GM18909 (cell line): ENCODE results near the gene FOXF1.

Source experiments
- ATAC-seq: cut with Tn5 transposase; IDR thresholded peaks from one replicate; pipeline ENCODE4 v1.9.1; 2021; ENCODE audit warnings: mild to moderate bottlenecking; ENCODE audit not compliant: unreplicated experiment, poor library complexity

Gene FOXF1

GRCh38 chr16:86515777-86516622 lies 5.7 kb downstream of the FOXF1 start:
- ATAC-seq, result no peak

DNA sequence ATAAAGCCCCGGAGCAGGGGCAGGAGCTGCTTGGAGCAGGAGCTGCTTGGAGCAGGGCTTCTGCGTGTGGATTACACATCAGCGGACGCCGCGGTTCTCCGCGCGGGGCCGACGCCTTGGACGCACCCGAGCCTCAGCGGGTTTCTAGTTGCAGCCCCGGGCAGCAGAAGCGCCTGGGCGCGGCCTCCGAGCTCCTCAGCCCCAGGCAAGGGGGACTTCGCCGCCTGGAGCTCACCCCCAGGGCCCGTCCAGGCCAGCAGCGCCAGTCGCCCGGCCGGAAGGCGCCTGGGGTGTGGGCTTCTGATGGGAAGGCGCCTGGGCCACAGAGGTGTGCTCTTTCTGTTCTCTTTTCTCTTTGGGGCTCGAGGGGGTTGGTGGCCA lies 6.3 kb downstream of the FOXF1 start:
- no peak for ATAC-seq

GRCh38 chr16:86517033-86517432 lies 6.7 kb downstream of the FOXF1 start:
- no peak for ATAC-seq

DNA sequence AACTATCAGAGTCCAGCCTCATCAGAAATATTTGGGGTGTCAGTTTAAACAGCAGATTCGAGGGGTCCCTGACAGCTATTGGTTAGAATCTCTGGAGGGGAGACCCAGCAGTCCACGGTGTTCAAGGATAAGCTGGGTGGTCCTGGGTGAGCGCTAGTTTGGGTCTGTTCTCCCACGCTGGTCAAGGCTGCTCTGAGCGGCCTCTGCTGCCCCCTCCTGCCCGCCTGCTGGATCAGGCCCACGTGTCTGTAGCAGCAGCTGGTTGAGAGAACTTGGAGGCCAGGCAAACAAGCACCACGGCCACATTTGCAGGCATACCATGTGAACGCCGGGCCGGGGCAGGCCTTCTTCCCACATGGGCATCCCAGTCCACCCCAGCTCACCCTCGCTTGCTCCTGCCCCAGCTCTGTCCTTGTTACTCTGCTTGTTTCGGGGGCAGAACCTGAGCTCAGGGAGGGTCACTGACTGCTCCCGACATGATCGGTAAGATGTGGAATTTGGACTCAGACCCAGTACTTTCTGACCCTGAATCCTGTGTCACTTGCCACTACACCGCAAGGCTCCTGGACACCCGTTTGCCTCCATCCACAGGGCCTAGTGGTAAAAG lies 7.4 kb downstream of the FOXF1 start:
- no peak for ATAC-seq

GRCh38 chr16:86519007-86519648 lies 8.8 kb downstream of the FOXF1 start:
- ATAC-seq, result no peak

DNA sequence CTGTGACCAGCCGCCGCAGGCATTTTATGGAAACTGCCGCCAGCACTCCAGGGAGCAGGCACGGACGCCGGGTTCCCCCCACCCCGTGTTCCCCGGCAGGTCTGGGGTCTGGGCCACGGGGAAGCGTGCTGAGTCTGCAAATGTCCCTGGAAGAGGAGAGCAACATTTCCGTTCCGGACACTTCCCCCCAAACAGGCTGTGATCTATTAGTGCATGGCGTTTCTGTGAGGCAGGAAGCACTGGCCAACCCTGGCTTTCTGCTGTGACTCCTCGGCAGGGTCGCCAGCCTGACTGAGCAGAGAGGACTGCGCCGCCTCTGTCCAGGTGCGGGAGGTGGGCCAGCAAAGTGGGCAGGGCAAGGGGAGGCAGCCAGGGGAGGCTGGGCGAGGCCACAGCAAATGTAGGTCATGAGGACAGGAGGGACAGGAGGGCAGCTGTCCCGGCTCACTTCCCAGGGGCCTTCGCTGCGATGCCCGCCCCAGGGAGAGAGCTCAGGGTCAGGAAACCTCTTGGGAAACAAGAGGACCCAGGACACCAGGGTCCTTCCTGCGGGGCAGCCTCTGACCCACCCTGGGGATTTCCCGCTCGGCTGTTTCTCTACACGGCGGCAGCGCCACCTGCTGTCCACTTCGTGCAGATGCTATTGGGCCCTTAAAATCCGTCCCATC lies 9.5 kb downstream of the FOXF1 start:
- ATAC-seq, result no peak

GRCh38 chr16:86520317-86521210 lies 10.2 kb downstream of the FOXF1 start:
- no peak for ATAC-seq

DNA sequence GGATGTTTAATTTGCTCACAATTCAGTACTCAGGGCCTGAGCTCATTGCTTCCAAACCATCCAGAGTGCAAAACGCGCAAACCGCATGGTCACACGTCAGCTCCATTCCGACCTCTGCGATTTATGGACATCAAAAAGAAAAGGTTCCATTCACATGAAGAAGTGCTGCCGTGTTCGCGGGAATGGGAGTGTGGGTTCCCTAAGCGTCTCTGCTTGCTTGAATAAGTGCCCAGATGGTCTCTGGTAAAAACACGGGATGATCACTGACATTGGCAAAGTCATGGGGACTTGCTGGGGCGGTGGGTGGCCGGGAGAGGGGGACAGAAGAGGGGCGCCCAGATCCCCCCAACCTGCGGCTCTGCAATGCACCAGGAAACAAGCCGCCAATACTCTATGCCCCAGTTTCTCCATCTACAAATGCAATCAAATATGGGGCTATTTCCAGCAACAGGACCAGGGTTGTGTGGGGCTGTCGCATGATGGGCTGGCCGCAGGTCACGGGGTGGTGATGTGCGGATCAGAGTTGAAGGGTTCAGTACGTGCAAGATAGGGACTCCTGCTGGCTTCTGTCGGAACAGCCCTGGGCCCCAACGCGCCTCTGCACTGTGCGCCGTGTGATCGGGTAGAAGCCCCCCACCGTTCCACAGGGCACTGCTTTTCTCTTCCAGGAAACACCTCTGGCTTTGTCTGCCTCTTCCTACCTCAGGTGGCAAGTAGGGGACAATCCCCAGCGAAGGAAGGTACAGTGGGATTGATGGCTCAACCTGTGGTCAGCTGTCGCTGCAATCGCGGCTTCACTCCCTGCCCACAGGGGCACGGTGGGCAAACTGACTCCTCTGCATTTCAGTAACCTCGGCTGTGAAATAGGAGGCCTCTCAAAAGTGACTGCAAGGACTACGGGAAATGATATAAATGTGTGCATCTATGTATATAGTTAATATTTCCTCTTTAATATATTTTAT lies 11.2 kb downstream of the FOXF1 start:
- ATAC-seq, result no peak

GRCh38 chr16:86522634-86523033 lies 12.3 kb downstream of the FOXF1 start:
- ATAC-seq, result no peak

DNA sequence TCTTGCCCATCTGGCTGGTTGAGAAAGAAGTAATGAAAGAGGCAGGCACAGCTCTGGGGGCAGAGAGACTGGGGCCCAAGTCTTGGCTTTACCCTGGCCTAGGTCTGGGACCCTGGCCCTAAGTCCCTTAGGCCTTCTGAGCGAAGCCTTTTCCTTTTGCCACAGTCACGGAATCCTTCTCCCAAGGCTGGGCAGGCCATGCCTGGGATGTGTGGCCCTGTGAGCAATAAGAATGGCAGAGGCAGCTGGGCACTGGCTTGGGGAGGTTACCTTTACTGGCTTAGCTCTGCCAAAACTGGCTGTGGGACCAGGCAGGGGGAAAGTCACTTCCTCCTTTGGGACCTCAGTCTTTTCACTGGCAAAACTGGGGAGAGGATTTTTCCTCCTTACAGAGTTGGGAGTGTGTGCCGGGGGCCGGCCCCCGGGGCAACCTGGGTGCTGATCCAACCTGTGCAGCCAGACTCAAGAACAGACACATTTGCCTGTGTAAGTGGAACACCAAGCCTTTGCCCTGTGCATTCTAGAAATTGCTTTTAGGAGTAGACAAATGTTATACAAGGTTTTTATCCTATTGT lies 12.9 kb downstream of the FOXF1 start:
- no peak for ATAC-seq

DNA sequence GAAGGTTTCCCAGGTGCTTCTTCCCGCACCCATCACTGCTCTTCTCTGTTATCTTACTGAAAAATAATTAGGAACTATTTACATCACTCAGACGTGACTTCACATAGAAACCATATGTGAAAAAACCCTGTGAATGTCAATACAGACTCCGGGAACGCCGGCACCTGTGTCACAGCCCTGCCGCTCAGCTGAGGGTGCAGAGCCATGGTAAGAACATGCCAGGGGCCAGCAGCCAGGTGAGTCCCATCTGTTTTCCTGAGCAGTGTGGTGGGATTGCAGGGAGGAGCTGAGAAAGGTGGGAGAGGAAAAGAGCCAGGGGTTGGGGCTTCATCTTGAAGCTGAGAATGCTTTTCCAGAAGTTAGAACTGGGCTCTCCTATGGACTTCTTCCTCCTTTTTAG lies 13.7 kb downstream of the FOXF1 start:
- ATAC-seq, result no peak

DNA sequence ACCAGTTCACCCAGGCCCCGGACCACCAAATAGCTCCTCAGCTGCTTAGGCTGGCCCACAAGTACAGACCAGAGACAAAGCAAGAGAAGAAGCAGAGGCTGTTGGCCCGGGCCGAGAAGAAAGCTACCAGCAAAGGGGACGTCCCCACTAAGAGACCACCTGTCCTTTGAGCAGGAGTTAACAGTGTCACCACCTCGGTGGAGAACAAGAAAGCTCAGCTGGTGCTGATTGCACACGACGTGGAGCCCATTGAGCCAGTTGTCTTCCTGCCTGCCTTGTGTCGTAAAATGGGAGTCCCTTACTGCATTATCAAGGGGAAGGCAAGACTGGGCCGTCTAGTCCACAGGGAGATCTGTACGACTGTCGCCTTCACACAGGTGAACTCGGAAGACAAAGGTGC lies 15.4 kb downstream of the FOXF1 start:
- no peak for ATAC-seq

DNA sequence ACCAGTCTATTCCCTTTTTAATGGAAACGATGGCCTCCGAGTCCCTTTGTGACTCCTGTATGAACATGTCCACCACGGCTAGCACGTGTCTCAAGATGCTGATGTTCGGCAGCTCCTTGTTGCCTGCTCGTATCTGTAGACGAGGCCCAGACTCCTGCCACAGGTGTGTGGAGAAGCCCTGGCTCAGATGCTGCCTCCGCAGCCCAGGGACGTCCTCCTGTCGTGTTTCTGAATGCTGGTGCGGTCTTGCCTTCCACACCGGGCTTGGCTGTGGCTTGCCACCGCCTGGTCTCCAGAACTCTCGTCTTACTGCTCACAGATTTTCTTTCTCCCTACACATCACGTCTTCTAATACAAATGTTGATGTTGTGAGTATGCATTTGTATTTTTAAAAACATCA lies 17.0 kb downstream of the FOXF1 start:
- ATAC-seq, result no peak

DNA sequence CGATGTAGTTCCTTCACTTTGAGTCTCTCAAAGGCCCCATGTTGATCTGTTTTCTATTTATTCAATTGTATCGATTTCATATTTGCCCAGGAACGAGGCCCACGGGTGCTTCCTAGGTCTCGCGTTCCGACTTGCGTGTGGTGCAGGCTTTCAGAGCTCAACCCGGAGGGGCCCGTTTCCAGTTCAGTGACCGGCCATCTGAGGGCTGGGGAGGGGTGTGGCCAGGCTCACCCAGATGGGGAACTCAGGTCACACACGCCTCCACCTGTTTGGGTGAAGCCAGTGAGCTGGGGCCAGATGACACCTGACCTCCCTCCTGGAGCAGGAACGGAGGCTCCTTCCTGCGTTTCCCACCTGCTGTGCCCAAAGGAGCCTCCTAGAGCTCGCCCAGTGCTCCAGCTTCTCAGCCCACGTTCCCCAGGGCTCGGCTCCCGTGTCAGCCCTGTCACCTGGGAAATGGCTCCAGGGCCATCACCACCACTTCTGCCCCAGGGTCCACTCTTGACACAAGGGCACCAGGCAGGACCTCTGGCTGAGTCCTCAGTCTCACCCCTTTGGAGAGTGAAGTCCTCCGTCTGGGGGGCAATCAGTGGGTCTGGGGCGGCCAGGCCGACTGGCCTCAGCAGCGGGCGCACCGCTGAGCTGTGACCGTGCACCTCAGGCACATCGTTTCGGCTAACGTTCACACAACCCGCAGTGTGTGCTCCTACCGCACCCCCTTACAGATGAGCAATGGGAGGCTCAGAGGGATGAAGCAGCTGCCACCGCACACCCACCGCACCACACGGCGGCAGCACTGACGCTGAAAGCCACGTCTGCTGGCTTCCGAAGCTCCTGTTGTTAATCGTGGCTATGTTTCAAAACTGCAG lies 18.0 kb downstream of the FOXF1 start:
- ATAC-seq, result no peak

DNA sequence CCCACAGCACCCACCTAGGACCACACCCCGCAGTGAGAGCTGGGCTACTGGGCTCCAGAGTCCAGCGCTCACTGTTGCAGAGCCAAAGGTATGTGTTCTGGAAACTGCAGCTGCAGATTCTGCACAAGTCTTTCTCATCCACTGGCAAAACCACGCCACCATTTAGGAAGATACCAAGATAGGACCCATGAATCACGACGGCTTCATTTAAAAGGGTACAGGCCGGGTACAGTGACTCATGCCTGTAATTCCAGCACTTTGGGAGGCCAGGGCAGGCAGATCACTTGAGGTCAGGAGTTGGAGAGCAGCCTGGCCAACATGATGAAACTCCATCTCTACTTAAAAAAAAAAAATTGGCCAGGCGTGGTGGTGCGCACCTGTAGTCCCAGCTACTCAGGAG lies 18.8 kb downstream of the FOXF1 start:
- ATAC-seq, result no peak

- ATAC-seq, result no peak
Measured at GRCh38 chr16:86530251-86531190, 20.2 kb downstream of the FOXF1 start.

DNA sequence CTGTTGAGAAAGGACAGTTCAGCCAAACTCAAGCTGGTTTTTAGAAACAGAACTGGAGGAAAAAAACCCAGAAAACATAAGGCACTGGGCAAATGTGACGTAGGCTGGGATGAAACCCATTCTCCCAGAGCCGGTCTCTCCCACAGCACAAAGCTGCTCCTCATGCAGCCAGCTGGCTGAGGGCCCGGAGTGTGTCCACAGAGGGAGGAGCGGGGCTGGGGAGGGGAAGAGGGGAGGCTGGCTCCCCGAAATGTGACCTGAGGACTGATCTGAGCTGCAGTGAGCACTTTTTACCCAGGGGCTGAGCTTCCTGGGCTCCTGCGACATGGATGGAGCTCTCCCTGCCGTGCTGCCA lies 20.8 kb downstream of the FOXF1 start:
- no peak for ATAC-seq
